Ishikawa (cell line): ENCODE data around the gene FAM117B.

Experiments
- CEBPB ChIP-seq: IDR thresholded peaks from 2 replicates; pipeline ENCODE4 v1.6.1; 2012
- CREB1 ChIP-seq: IDR thresholded peaks from 2 replicates; pipeline ENCODE4 v1.6.1; 2012; ENCODE audit warnings: low read depth
- EGR1 ChIP-seq: IDR thresholded peaks from 2 replicates; pipeline ENCODE4 v1.6.1; 2012
- EP300 ChIP-seq: IDR thresholded peaks from 2 replicates; pipeline ENCODE4 v1.6.1; 2012; ENCODE audit warnings: borderline replicate concordance
- FOXM1 ChIP-seq: IDR thresholded peaks from 2 replicates; pipeline ENCODE4 v1.6.1; 2012; ENCODE audit warnings: low read depth, borderline replicate concordance
- MAX ChIP-seq: IDR thresholded peaks from 2 replicates; pipeline ENCODE4 v1.6.1; 2012
- NFIC ChIP-seq: IDR thresholded peaks from 2 replicates; pipeline ENCODE4 v1.6.1; 2012
- RAD21 ChIP-seq: IDR thresholded peaks from 2 replicates; pipeline ENCODE4 v1.6.1; 2012; ENCODE audit warnings: low read depth
- REST ChIP-seq: IDR thresholded peaks from 2 replicates; pipeline ENCODE4 v1.6.1; 2012; ENCODE audit warnings: low read depth, mild to moderate bottlenecking
- TAF1 ChIP-seq: IDR thresholded peaks from 2 replicates; pipeline ENCODE4 v1.6.1; 2012; ENCODE audit warnings: low read depth, mild to moderate bottlenecking
- TCF12 ChIP-seq: IDR thresholded peaks from 2 replicates; pipeline ENCODE4 v1.6.1; 2012; ENCODE audit warnings: low read depth
- TEAD4 ChIP-seq: IDR thresholded peaks from 2 replicates; pipeline ENCODE4 v1.6.1; 2012
- USF1 ChIP-seq: IDR thresholded peaks from 2 replicates; pipeline ENCODE4 v1.6.1; 2012
- YY1 ChIP-seq: IDR thresholded peaks from 2 replicates; pipeline ENCODE4 v1.6.1; 2012; ENCODE audit warnings: low read depth
- ZBTB7A ChIP-seq: IDR thresholded peaks from 2 replicates; pipeline ENCODE4 v1.6.1; 2012; ENCODE audit warnings: low read depth

FAM117B gene

GRCh38 chr2:202690321-202690900 is 55.6 kb downstream of the FAM117B start:
- no peak for TF ChIP-seq EGR1
- TF ChIP-seq CREB1: no peak
- no peak for TF ChIP-seq TCF12
- TF ChIP-seq FOXM1: no peak
- no peak for TF ChIP-seq USF1
- TF ChIP-seq EP300: no peak
- TF ChIP-seq NFIC: no peak
- TF ChIP-seq TAF1: no peak
- no peak for TF ChIP-seq ZBTB7A
- no peak for TF ChIP-seq RAD21
- no peak for TF ChIP-seq YY1
- TF ChIP-seq MAX: no peak
- no peak for TF ChIP-seq REST

- no peak for TF ChIP-seq YY1
- no peak for TF ChIP-seq MAX
- TF ChIP-seq USF1: no peak
- no peak for TF ChIP-seq CEBPB
- no peak for TF ChIP-seq FOXM1
- no peak for TF ChIP-seq TCF12
- no peak for TF ChIP-seq TAF1
- TF ChIP-seq NFIC: no peak
- no peak for TF ChIP-seq REST
- no peak for TF ChIP-seq ZBTB7A
Measured at GRCh38 chr2:202693503-202693902, 58.7 kb downstream of the FAM117B start.

- no peak for TF ChIP-seq EP300
- TF ChIP-seq TEAD4: no peak
- no peak for TF ChIP-seq EGR1
- no peak for TF ChIP-seq TCF12
- no peak for TF ChIP-seq CREB1
- no peak for TF ChIP-seq TAF1
- TF ChIP-seq RAD21: no peak
- no peak for TF ChIP-seq USF1
- TF ChIP-seq FOXM1: no peak
- no peak for TF ChIP-seq ZBTB7A
- TF ChIP-seq YY1: no peak
- no peak for TF ChIP-seq NFIC
- TF ChIP-seq MAX: no peak
- TF ChIP-seq CEBPB: no peak
- no peak for TF ChIP-seq REST
Measured at GRCh38 chr2:202695166-202695565, 60.4 kb downstream of the FAM117B start.
